NCI-H187 treated with DMSO at 0.1 percent for 48 hours (cell line): ENCODE results near the gene MYH9.
"Not testable (repeated sequence)": the region's sequence is repeated elsewhere in the genome, so short reads cannot be mapped to it uniquely, and the experiment has no call there.

Experiments
- DNase-seq: peaks from one replicate; lab custom pipeline; 2025; lab: John Stamatoyannopoulos, UW

Gene MYH9

GRCh38 chr22:36267058-36267457, 120.7 kb downstream of the MYH9 start:
- no peak for DNase-seq

GRCh38 chr22:36263886-36264664, 123.7 kb downstream of the MYH9 start:
- DNase-seq, result not testable (repeated sequence)

GRCh38 chr22:36263216-36263673, 124.5 kb downstream of the MYH9 start:
- DNase-seq, result not testable (repeated sequence)

- DNase-seq, result not testable (repeated sequence)
Observed at GRCh38 chr22:36262307-36262706, 125.5 kb downstream of the MYH9 start.

- DNase-seq, result not testable (repeated sequence)
Observed at GRCh38 chr22:36261675-36262074, 126.1 kb downstream of the MYH9 start.

- no peak for DNase-seq
Observed at GRCh38 chr22:36259615-36260300, 128.0 kb downstream of the MYH9 start.

GRCh38 chr22:36258701-36259614, 128.8 kb downstream of the MYH9 start:
- no peak for DNase-seq

GRCh38 chr22:36257948-36258670, 129.7 kb downstream of the MYH9 start:
- no peak for DNase-seq

GRCh38 chr22:36257308-36257707, 130.5 kb downstream of the MYH9 start:
- no peak for DNase-seq

GRCh38 chr22:36256478-36256877, 131.3 kb downstream of the MYH9 start:
- DNase-seq, result no peak

GRCh38 chr22:36255572-36255971, 132.2 kb downstream of the MYH9 start:
- not testable (repeated sequence) for DNase-seq

- no peak for DNase-seq
Observed at GRCh38 chr22:36253523-36254490, 134.0 kb downstream of the MYH9 start.

GRCh38 chr22:36252754-36253522, 134.8 kb downstream of the MYH9 start, which contains the start of gene APOL1:
Gene APOL1, plus strand, starts transcription at chr22:36253133. Its CDS starts 1,823 bp downstream, at chr22:36254956.
- DNase-seq, result no peak

GRCh38 chr22:36251979-36252608, 135.7 kb downstream of the MYH9 start:
- DNase-seq, result not testable (repeated sequence)

- DNase-seq, result not testable (repeated sequence)
Observed at GRCh38 chr22:36250292-36250960, 137.3 kb downstream of the MYH9 start.

GRCh38 chr22:36249160-36249559, 138.6 kb downstream of the MYH9 start:
- no peak for DNase-seq

- DNase-seq, result no peak
Observed at GRCh38 chr22:36247955-36248354, 139.8 kb downstream of the MYH9 start.

GRCh38 chr22:36246718-36247117, 141.0 kb downstream of the MYH9 start:
- DNase-seq, result no peak
